ENCODE results near the gene TSPYL4. TPM values are rescaled to one million over a fixed set of nuclear protein-coding genes. Genes with fewer than 3 reads are reported as not detected.

TSPYL4 gene
- total and polyA plus RNA-seq, 2 of the 8 experiments (the other 6 are each of a cell fraction or from before 2014, with no cell fraction given): 20.5 to 22.6 TPM

- H4K20me1 ChIP-seq (replicated peaks in 1 of 2; ENCODE audit: control insufficient read depth in 1 of 2, insufficient read depth in 2 of 2, low read length in 2 of 2): no peaks in the 10 kb centered on the region
- H4K5ac ChIP-seq (ENCODE audit: insufficient read length, low read depth, low read length): no peak overlapping the region
- no peaks in the 10 kb centered on the region for H3K79me1 ChIP-seq (ENCODE audit: low read depth, low read length)
- no peak overlapping the region for H3K18ac ChIP-seq (ENCODE audit: extremely low read depth, low read length)
- H3K4ac ChIP-seq (replicated peaks; ENCODE audit: insufficient read length, low read depth, low read length): no peak overlapping the region
- no peak overlapping the region for H4K91ac ChIP-seq (replicated peaks; ENCODE audit: insufficient read length, low read length)
- POLR2A ChIA-PET (ENCODE audit: partially characterized antibody): interaction anchor here (1.7 to 2.0 kb wide), 2 partner anchors 8 to 15 kb away, joined by 6 to 15 read pairs; no protein-coding TSS in a partner anchor
- H3K4me1 ChIP-seq (replicated peaks in 1 of 4; ENCODE audit: control insufficient read depth in 3 of 4, insufficient read depth in 4 of 4, low read length in 3 of 4): no peaks in the 10 kb centered on the region
- H3K4me2 ChIP-seq (ENCODE audit: insufficient read depth in 1 of 2, low read depth in 2 of 2, low read length in 2 of 2): no peak overlapping the region
- H2AK5ac ChIP-seq (ENCODE audit: low read depth, low read length): no peak overlapping the region
- H3K36me3 ChIP-seq (ENCODE audit: control insufficient read depth in 2 of 4, insufficient read depth in 4 of 4, low read length in 3 of 4): peaks cover 0 to 13% (median 6%) of the 10 kb centered on the region in 4 experiments; a peak in 4 of 8 replicates
- CTCF ChIA-PET (ENCODE audit: partially characterized antibody): no interaction called here
- no peak overlapping the region for H3K9ac ChIP-seq (replicated peaks in 1 of 4; ENCODE audit: extremely low read depth in 1 of 4, low read depth in 3 of 4, low read length in 3 of 4)
- H2BK20ac ChIP-seq (ENCODE audit: low read length): no peak overlapping the region
- H2AFZ ChIP-seq (ENCODE audit: low read length): no peak overlapping the region
- no peak overlapping the region for H2BK5ac ChIP-seq (ENCODE audit: low read depth, low read length)
- H3K27ac ChIP-seq (ENCODE audit: low read depth, low read length): no peak overlapping the region
- H3K23me2 ChIP-seq (ENCODE audit: low read depth, low read length): no peaks in the 10 kb centered on the region
- H4K8ac ChIP-seq (ENCODE audit: extremely low read depth, insufficient read depth, low read length): no peak overlapping the region
- H3K27me3 ChIP-seq (replicated peaks in 1 of 4; ENCODE audit: control insufficient read depth in 3 of 4, extremely low read depth in 1 of 4, insufficient read depth in 3 of 4, low read length in 3 of 4): no peaks in the 10 kb centered on the region
- H3K56ac ChIP-seq (replicated peaks; ENCODE audit: insufficient read length, low read depth, low read length): no peak overlapping the region
- H3K14ac ChIP-seq (ENCODE audit: insufficient read length): no peak overlapping the region
- no peak overlapping the region for H2BK120ac ChIP-seq (replicated peaks; ENCODE audit: low read depth, low read length)
- FAIRE-seq (no peak), DNase-seq (ENCODE audit: low read depth in 1 of 2, low spot score in 2 of 2) (no peak)
- H2BK12ac ChIP-seq (ENCODE audit: low read depth, low read length): no peak overlapping the region
- no peak overlapping the region for H3K4me3 ChIP-seq (ENCODE audit: extremely low read depth in 1 of 4, insufficient read depth in 2 of 4, low read depth in 3 of 4, low read length in 4 of 4)
- H3K23ac ChIP-seq (ENCODE audit: insufficient read length): no peak overlapping the region
- H2BK15ac ChIP-seq (ENCODE audit: low read length): no peak overlapping the region
- WGBS, 2 experiments (ENCODE audit: extremely low coverage in 1 of 2, insufficient coverage in 1 of 2, insufficient read length in 1 of 2, insufficient replicate concordance in 2 of 2, low coverage in 1 of 2, low lambda C conversion rate in 2 of 2, missing lambda C conversion rate in 1 of 2): 96% methylated on average over 4 of the region's 4 CpGs; no CpG with 5 or more reads in 1 of the 2 experiments
- no peaks in the 10 kb centered on the region for H3K9me3 ChIP-seq (ENCODE audit: insufficient read depth in 2 of 2, low read depth in 1 of 2, low read length in 1 of 2)
- peaks cover 0 to 6% of the 10 kb centered on the region in 2 experiments; a peak in 1 of 4 replicates for H3K79me2 ChIP-seq (ENCODE audit: control insufficient read depth in 1 of 2, insufficient read depth in 2 of 2, low read length in 2 of 2)
- TF ChIP-seq RFX5 (IDR thresholded peaks at IDR 0.05; ENCODE audit: borderline replicate concordance, low read depth, low read length) (no peak), EZH2 (IDR thresholded peaks at IDR 0.05; ENCODE audit: low read depth, low read length, severe bottlenecking) (no peak), JUN (IDR thresholded peaks at IDR 0.05; ENCODE audit: low read depth, low read length) (no peak), FOSL1 (IDR thresholded peaks at IDR 0.05; ENCODE audit: insufficient read depth, low read depth, low read length) (no peak), RNF2 (IDR thresholded peaks at IDR 0.05; ENCODE audit: borderline replicate concordance, low read depth, low read length, missing control alignments, poor library complexity, severe bottlenecking) (no peak), RXRA (IDR thresholded peaks at IDR 0.05; ENCODE audit: insufficient read depth, low read depth, low read length) (no peak), CBX8 (IDR thresholded peaks at IDR 0.05; ENCODE audit: borderline replicate concordance, low read depth, low read length) (no peak), JUND (IDR thresholded peaks at IDR 0.05; ENCODE audit: low read length) (no peak), CREB1 (IDR thresholded peaks at IDR 0.05) (no peak), ASH2L (IDR thresholded peaks at IDR 0.05; ENCODE audit: low read length) (no peak), SP1 (IDR thresholded peaks at IDR 0.05; ENCODE audit: low read depth, low read length) (no peak), YY1 (IDR thresholded peaks at IDR 0.05; ENCODE audit: low read depth, low read length) (no peak), CHD1 (IDR thresholded peaks at IDR 0.05; ENCODE audit: low read depth, low read length) (no peak), KDM4A (IDR thresholded peaks at IDR 0.05; ENCODE audit: low read depth, low read length, severe bottlenecking) (no peak), CHD2 (IDR thresholded peaks at IDR 0.05; ENCODE audit: low read length) (no peak), NRF1 (IDR thresholded peaks at IDR 0.05; ENCODE audit: low read depth, low read length) (no peak)
These were observed 9.6 kb downstream of the TSPYL4 start for GRCh38 chr6:116244284-116244683.
